Stomach (tissue), 4 donors: ENCODE data around the gene NASP.

Source experiments
- POLR2A ChIP-seq, 4 donors: fragments of 450-650 bp; IDR thresholded peaks; one replicate each; pipeline ENCODE4 v1.6.1; 2016; ENCODE audit warnings: antibody characterized with exemption in 4 of 4, control low read depth in 2 of 4, mild to moderate bottlenecking in 1 of 4, moderate library complexity in 1 of 4
- TF ChIP-seq, protein P1 (sequence below), 7 experiments: fragments of 450-650 bp in 4 of 7; fragments of 200-600 bp in 3 of 7; sonication (generic) in 3 of 7; IDR thresholded peaks; one replicate each; pipeline ENCODE4 v1.5.1; 2016 to 2019; ENCODE audit warnings: antibody characterized with exemption in 7 of 7, control low read depth in 2 of 7, mild to moderate bottlenecking in 1 of 7

DNA sequence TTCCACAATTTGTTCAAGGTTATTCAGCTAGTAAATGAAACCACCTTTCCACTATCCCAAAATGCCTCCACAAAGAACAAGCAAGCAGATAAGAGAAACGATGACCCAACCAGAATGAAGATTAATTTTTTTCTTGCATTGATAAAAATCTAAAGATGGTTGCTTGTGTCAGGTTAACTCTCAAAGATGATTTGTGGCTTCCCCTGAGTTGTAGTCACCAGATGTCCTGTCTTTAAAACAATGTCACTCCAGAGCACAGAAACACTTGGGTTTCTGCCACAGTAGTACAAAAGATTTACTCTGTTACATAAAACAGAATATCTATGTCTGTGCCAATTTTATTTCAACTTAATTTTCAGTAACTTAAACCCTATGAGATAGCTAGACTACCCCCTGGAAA lies 51.4 kb downstream of the NASP start:
- no peak for TF ChIP-seq POLR2A (IDR thresholded peaks at IDR 0.05)
- TF ChIP-seq, protein P1, sequence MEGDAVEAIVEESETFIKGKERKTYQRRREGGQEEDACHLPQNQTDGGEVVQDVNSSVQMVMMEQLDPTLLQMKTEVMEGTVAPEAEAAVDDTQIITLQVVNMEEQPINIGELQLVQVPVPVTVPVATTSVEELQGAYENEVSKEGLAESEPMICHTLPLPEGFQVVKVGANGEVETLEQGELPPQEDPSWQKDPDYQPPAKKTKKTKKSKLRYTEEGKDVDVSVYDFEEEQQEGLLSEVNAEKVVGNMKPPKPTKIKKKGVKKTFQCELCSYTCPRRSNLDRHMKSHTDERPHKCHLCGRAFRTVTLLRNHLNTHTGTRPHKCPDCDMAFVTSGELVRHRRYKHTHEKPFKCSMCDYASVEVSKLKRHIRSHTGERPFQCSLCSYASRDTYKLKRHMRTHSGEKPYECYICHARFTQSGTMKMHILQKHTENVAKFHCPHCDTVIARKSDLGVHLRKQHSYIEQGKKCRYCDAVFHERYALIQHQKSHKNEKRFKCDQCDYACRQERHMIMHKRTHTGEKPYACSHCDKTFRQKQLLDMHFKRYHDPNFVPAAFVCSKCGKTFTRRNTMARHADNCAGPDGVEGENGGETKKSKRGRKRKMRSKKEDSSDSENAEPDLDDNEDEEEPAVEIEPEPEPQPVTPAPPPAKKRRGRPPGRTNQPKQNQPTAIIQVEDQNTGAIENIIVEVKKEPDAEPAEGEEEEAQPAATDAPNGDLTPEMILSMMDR (IDR thresholded peaks at IDR 0.05), result no peak
